Raji (cell line): ENCODE measurements around the gene SENP3.

Experiments
- POLR2A ChIP-seq: IDR thresholded peaks from 2 replicates; pipeline ENCODE4 v1.6.1; 2011; ENCODE audit warnings: low read depth, low read length, control low read depth; ENCODE audit not compliant: insufficient read depth

SENP3 gene

DNA sequence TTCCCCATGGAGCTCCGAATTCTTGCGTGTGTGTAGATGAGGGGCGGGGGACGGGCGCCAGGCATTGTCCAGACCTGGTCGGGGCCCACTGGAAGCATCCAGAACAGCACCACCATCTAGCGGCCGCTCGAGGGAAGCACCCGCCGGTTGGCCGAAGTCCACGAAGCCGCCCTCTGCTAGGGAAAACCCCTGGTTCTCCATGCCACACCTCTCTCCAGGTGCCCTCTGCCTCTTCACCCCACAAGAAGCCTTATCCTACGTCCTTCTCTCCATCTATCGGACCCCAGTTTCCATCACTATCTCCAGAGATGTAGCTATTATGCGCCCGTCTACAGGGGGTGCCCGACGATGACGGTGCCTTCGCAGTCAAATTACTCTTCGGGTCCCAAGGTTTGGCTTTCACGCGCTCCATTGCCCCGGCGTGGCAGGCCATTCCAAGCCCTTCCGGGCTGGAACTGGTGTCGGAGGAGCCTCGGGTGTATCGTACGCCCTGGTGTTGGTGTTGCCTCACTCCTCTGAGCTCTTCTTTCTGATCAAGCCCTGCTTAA is 617 bp upstream of the SENP3 start:
- 0 out of 2 replicates have a peak, but pooled peaks have one; percentile 38 for TF ChIP-seq POLR2A

DNA sequence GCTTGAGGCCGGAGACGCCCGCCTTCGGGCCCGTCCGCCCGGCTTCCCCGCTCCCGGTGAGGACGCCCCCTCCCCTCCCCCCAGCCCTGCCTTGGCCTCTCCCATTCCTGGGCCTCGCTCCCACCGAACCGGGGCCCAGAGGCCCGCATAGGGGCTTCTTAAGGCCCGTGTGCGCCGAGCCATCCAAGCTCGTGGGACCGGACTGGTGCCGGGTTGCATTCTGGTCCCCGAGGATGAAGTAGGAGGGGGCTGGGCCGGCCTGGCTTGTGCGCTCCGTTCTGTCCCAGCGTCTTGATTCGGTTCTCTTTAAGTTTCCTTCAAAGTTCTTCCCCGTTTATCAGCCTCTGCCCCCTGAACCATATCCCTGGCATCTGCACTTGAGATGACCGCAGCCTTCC is 488 bp downstream of the SENP3 start:
- TF ChIP-seq POLR2A, result no peak

DNA sequence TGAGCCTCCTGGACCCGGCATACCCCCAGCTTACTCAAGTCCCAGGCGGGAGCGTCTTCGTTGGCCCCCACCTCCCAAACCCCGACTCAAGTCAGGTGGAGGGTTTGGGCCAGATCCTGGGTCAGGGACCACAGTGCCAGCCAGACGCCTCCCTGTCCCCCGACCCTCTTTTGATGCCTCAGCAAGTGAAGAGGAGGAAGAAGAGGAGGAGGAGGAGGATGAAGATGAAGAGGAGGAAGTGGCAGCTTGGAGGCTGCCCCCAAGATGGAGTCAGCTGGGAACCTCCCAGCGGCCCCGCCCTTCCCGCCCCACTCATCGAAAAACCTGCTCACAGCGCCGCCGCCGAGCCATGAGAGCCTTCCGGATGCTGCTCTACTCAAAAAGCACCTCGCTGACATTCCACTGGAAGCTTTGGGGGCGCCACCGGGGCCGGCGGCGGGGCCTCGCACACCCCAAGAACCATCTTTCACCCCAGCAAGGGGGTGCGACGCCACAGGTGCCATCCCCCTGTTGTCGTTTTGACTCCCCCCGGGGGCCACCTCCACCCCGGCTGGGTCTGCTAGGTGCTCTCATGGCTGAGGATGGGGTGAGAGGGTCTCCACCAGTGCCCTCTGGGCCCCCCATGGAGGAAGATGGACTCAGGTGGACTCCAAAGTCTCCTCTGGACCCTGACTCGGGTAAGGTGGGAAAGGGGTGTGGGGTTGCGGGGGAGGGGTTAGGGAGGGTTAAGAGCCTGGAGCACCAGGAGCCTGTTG is 1.6 kb downstream of the SENP3 start:
- no peak for TF ChIP-seq POLR2A

DNA sequence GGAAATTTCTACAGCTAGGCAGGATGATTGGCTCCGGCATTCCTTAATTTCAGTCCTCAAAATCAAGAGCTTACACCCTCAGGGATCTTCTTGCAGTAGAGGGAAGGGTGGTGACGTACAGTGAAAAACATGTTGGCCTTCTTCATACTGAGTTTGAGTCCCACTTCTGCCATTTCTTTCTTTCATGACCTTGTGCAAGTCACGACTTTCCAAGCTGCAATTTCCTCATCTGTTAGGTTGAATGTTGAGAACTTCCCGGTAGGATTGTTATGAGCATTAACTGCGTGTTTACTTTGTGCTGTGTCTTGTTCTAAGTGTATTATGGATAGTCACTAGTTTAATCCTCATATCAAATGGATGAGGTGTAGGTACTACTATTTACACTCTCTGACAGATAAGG is 7.9 kb downstream of the SENP3 start:
- no peak for TF ChIP-seq POLR2A

DNA sequence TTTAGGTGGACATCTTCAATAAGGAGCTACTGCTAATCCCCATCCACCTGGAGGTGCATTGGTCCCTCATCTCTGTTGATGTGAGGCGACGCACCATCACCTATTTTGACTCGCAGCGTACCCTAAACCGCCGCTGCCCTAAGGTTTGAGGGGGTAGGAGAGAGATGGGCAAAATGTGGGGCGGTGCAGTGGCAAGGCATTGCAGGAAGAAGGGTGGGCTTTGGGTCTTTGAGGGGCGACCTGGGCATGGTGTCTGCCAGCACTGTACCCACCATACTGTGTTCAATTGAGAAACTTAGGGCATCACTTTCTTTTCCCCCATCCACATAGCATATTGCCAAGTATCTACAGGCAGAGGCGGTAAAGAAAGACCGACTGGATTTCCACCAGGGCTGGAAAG is 8.6 kb downstream of the SENP3 start:
- no peak for TF ChIP-seq POLR2A

DNA sequence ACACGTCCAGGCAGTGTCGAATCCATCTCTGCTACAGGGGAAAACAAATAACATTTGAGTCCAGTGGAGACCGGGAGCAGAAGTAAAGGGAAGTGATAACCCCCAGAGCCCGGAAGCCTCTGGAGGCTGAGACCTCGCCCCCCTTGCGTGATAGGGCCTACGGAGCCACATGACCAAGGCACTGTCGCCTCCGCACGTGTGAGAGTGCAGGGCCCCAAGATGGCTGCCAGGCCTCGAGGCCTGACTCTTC is 10.5 kb downstream of the SENP3 start:
- TF ChIP-seq POLR2A, result no peak; the same call in 1 of the 2 replicates

DNA sequence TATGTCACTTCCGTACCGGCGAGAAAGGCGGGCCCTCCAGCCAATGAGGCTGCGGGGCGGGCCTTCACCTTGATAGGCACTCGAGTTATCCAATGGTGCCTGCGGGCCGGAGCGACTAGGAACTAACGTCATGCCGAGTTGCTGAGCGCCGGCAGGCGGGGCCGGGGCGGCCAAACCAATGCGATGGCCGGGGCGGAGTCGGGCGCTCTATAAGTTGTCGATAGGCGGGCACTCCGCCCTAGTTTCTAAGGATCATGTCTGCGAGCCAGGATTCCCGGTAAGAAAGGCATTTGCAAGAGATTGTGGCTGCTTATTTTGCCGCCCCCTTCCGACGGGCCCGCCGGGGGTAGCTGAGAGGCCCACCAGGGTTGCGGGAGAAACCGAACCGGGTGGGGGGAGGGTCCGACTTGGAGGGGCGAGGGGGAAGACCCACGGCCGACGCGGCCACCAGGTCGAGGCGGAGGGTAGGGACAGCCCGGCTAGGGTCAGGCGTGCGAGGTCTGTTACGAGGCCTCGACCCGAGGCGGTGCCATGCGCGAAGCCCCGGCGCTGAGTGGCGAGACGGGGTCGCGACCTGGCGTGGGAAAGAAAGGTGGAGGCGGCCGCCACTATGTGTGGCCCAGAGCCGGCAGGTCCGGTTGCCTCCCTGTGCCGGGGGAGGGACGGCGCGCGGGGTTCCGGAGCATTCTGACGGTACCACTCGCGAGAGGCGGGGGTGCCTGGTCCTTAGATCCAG is 11.0 kb downstream of the SENP3 start:
- TF ChIP-seq POLR2A, result peak; percentile 94

DNA sequence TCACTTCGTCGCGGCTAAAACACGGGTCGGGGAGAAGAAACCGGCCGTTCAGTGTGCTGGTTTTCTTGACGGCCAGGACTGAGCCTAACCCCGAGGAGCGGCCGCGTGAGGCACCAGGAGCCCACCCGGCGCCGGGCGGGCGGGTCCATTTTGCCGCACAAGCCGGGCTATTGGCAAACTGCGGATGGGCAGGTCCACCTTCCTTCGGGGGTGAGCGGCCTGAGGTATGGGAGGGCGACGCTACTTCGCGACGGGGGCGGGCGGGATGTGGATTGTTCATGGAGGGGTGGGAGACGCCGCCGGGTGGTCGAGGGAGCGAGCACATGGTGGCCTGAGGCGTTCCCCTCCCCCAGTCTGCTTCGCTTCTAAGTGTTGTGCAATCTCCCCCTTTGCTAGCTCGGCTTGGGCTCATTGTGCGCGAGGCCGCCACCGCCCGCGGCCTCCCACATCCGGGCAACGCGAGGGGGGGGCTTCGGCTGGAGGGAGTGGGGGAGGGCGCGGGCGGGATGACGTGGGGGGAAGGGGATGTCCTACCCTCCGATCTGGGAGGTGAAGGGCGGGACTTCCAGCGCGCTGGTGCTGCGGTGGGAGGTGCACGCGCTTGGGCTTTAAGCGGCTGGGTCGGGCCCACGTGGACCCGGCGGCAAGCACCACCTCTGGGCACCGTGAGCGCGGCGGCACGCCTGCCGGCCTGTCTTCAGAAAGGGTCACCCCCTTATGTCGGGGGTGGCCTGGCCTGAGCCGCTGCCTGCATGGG is 11.8 kb downstream of the SENP3 start:
- TF ChIP-seq POLR2A, result peak; percentile 62

DNA sequence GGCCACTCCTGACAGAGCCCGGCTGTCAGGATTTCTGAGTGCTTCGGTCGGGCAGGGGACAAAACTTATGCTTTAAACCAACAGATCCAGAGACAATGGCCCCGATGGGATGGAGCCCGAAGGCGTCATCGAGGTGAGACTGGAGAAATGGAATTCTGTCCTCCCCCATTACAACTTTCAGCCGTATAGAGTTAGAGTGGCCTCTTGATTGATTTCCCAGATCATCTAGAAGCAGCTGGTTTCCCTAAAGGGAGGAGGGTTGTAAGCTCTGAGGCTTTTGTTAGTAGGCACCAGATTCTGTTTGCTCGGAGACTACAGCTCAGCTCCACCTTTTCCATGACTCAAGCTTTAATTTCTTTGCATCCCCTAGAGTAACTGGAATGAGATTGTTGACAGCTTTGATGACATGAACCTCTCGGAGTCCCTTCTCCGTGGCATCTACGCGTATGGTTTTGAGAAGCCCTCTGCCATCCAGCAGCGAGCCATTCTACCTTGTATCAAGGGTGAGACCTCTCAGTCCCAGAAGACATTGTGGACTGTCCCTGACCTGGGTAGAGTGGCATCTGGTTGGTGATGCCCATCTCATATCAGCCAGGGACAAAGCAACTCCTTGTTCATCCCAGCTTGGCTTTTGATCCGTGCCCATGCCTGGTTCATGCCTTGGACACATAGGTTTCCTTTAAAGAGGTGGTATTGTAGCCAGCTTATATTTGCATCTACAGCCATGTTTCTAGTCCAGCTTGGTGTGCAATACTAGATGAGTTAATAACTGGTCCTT is 12.6 kb downstream of the SENP3 start:
- no peak for TF ChIP-seq POLR2A

DNA sequence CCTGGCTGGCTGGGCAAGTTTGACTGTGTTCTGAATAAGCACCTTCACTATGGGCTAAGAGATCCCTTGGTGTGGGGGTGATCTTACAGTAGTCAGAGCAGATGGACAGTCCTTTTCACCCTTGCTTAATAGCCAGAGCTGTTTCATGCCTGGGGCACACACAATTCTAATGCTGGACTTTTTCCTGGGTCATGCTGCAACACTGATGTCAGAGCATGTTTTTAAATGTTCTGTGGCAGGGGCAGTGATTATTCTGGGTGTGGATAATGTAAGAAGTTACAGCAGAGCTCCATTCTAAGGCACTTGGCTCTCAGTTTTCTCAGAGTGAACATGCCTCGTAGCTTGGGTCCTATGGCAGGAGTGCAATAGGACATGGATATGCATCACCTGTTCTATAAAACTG is 13.8 kb downstream of the SENP3 start:
- no peak for TF ChIP-seq POLR2A

DNA sequence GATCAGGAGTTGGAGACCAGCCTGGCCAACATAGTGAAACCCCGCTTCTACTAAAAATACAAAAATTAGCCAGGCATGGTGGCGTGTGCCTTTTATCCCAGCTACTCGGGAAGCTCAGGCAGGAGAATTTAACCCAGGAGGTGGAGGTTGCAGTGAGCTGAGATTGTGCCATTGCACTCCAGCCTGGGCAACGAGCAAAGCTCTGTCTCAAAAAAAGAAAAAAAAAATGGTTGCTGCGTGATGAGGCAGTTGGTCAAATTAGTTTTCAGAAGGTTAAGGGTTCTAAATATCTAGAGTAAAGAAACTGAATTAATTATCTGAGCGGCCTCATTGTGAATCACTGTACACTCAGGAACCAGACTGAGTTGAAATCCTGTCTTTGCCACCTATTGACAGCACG is 14.2 kb downstream of the SENP3 start:
- TF ChIP-seq POLR2A, result no peak

DNA sequence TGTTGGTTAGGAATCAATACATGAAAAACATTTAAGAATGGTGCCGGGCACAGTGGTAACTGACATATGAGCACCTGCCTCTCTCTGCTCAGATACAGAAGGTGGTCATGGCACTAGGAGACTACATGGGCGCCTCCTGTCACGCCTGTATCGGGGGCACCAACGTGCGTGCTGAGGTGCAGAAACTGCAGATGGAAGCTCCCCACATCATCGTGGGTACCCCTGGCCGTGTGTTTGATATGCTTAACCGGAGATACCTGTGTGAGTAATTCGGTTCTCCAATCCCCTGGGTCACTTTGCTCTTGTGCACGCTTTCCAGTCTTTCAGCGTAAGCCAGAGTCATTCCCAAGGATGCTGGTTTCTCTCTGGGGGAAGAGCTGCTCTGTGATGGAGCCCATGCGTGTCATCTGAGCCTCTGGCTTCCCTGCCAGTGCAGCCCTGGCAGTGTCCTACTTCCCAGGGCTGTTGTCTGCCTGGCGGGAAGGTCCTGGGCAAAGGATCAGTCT is 14.8 kb downstream of the SENP3 start:
- no peak for TF ChIP-seq POLR2A

DNA sequence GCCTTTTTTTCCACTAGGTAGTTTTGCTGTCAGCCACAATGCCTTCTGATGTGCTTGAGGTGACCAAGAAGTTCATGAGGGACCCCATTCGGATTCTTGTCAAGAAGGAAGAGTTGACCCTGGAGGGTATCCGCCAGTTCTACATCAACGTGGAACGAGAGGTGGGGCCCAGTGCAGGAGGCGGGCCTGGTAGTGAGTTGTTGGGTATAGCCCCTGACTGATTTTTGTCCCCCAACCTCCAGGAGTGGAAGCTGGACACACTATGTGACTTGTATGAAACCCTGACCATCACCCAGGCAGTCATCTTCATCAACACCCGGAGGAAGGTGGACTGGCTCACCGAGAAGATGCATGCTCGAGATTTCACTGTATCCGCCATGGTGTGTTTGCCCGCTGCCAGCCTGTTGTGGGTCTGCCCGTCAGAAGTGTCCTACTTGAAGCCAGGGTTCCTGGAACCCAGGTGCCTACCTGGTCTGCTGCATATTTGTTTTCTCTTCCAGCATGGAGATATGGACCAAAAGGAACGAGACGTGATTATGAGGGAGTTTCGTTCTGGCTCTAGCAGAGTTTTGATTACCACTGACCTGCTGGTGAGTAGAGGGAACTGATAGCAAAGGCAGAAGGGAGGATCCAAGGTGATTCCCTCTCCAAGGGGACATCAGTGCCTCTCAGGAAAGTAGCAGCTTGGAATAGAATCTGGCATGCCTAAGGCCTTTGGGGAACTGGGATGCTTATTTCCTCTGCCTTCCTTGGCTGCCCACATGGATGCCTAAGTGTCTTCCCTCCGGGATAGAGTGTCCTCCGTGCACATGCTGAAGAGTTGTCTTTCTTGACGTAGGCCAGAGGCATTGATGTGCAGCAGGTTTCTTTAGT is 15.8 kb downstream of the SENP3 start:
- no peak for TF ChIP-seq POLR2A
